Anterior cingulate cortex (tissue), 58 donors: ENCODE measurements around the gene CTDSPL.
"Not testable (repeated sequence)": the region's sequence is repeated elsewhere in the genome, so short reads cannot be mapped to it uniquely, and the experiment has no call there.

Experiments used
- DNase-seq, 58 donors: peaks; one replicate each; lab custom pipeline; 2025; lab: John Stamatoyannopoulos, UW

Gene CTDSPL

DNA sequence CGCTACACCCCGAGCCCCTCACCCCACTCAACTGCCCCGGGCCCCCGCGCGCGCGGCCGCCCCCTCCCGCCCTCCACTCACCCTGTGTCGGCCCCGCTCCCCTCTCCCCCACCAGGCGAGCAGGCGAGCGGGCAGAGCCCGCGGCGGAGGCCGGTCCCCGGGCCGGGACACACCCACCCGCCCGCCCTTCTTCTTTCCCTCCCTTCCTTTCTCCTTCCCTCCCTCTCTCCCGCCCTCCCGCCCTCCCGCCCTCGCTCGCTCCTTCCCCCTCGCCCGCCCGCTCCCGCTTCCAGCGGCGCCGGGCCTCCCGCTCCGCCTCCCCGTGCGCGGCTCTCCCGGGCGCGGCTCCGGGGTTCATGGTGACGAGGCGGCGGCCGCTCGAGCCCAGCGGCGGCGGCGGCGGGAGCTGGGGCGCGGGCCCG, at the start of gene CTDSPL:
Gene CTDSPL (plus strand): TSS at position 261 of the 422 bp plus-strand sequence. CDS start 320 bp downstream, outside the sequence.
- DNase-seq = peak in 37 of 58 donors; percentile 4 to 64 (median 46)

DNA sequence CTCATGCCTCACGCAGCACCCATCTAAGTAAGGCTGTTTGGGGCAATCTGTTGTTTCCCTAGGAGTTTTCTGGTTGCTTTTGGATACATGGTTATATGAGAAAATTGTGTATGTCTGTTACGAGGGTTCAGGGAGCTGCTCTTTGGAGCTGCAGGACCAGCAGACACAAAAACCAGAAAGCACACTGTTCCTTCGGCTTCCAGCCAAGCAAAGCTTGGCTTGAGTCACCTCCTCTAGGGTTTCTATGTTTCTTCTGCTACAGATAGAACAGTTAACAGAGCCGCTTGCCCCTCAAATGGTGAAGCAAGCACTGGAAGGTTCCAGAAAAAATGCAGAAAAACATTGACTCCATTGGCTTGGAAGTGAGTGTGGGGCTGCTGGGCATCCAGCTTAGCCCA, 49.2 kb upstream of the CTDSPL start:
- DNase-seq = peak in 6 of 58 donors; percentile 2 to 12 (median 6)

GRCh38 chr3:37813403-37813802, 48.3 kb upstream of the CTDSPL start:
- DNase-seq = no peak

DNA sequence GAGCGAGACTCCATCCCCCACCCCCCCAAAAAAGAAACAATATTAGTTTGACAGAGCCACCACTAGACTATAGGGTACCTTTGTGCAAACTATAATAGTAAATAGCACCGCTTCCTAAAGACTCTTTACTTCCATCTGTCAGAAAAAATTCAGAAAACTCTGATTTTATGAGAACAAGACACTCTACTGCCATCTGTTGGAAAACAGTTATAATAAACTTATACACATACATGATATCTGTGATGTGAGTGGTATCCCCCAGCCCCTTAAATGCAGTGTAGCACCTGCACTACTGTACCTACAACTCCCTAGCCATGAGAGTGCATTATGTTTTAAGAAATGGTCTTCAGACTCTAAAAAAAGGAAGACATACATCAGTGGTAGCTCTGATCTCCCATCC, 47.1 kb upstream of the CTDSPL start:
- no peak for DNase-seq

DNA sequence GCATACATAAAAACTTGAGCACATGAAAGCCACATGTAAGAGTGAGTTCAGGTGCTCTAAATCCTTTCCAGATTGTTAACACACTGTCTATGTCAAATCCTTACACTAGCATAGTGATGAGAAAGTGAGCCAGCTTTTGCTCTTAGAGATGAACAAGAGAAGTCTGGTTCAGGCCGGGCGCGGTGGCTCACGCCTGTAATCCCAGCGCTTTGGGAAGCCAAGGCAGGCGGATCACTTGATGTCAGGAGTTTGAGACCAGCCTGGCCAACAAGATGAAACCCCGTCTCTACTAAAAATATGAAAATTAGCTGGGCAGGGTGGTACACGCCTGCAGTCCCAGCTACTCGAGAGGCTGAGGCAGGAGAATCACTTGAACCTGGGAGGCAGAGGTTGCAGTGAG, 46.5 kb upstream of the CTDSPL start:
- not testable (repeated sequence) for DNase-seq

DNA sequence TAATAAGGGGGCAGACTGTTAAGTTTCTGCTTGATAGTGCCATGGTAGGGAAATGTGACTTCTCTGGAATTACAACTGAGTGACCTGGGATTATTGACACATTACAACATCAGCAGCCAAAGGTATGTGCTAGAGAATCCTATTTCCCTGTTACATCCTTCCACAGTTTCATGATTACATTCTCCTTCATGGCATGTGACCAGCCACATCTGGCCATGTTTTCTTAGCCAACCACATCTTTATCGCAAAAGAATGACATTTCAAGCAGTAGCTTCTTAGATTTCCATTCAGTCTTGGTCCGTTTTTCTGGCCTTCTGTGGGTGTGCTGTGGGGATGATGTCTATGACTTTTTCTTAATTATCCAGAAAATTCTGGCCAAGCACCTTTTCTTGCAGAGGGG, 45.4 kb upstream of the CTDSPL start:
- DNase-seq = no peak

- DNase-seq = no peak
These were observed 42.1 kb upstream of the CTDSPL start for GRCh38 chr3:37819591-37819990.

DNA sequence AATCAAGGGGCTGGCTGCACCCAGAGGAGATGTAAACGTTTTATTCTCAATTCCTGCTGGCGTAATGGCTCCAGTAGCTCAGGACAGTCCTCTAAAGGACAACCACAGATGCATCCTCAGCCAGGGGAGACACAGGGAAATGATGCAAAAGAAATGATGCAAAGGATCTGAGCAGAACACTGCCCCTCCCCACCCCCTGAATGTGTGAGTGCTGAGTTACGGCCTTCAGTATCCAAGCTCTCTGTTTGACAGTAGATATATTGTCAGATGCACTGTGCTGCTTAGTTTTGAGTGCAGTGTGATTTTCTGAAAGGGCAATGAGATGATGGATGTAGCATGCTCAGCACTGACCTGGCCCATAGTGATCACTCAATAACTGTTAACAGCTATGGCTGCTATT, 41.4 kb upstream of the CTDSPL start:
- no peak for DNase-seq

DNA sequence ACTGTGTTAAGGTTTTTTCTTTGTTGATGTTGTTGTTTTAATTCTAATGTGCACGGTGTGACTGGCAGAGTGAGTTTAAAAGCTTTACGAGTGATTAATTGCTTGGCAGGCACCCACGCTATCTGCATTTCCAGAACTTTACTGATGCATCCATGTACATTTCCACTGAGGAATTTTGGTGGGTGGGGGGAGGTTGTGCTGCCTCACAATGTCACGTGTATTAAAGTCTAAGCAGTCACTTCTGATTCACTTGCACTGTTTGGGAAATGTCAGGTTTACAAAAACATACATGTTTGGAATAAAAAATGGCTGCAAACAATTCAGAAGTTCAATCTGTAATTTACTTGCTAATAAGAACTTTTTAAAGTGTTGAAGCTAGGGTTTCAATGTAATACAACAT, 38.5 kb upstream of the CTDSPL start:
- no peak for DNase-seq

DNA sequence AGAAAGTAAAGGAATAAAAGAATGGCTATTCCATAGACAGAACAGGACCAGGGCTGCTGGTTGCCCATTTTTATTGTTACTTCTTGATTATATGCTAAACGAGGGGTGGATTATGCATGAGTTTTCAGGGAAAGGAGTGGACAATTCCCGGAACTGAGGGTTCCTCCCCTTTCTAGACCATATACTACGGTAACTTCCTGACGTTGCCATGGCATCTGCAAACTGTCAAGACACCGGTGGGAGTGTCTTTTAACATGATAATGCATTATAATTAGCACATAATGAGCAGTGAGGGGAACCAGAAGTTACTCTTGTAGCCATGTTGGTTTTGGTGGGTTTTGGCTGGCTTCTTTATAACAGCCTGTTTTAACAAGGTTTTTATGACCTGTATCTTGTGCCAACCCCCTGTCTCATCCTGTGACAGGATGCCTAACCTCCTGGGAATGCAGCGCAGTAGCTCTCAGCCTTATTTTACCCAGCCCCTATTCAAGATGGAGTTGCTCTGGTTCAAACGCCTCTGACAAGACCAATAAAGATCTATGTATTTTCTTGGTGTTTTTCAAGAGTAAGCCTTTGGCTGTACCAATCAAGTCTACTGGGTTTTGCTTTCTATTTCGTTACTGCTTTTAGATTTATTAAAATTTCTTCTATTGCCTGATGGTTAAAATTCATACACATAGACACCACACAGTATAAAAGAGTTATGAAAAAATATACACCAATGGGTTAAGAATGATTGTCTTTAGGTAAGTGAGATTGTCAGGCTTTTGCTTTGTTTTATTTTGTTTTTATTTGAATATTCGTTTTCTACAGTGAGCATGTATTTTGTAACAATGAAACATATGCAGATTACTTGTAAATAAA, 37.4 kb upstream of the CTDSPL start:
- DNase-seq = no peak

GRCh38 chr3:37824954-37825328, 36.7 kb upstream of the CTDSPL start:
- DNase-seq = no peak

- DNase-seq = no peak
These were observed 35.8 kb upstream of the CTDSPL start for GRCh38 chr3:37825744-37826400.

- DNase-seq = no peak
These were observed 35.2 kb upstream of the CTDSPL start for GRCh38 chr3:37826502-37826901.

- DNase-seq = no peak
These were observed 34.7 kb upstream of the CTDSPL start for GRCh38 chr3:37826933-37827332.

GRCh38 chr3:37832480-37832879, 29.2 kb upstream of the CTDSPL start:
- DNase-seq = no peak

GRCh38 chr3:37833302-37834186, 28.1 kb upstream of the CTDSPL start:
- no peak for DNase-seq

DNA sequence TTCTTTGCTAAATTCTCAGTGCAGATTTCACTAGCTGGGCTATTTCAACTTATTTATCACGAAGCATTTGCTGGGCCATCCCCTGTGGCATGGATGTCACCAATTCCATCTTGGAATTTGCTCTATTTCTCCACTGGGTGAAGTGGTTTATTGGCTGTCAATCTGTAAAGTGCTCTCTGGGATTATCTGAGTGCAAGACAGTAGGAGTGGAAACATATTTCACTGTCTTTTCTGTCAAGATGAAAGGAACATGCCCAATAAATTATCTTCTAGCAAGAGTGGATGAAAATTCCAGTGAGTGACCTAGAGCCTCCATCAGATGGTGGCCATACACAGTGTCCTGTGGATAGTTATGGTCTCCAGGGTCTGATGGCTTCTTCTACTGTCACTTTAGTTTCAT, 25.1 kb upstream of the CTDSPL start:
- DNase-seq = no peak

DNA sequence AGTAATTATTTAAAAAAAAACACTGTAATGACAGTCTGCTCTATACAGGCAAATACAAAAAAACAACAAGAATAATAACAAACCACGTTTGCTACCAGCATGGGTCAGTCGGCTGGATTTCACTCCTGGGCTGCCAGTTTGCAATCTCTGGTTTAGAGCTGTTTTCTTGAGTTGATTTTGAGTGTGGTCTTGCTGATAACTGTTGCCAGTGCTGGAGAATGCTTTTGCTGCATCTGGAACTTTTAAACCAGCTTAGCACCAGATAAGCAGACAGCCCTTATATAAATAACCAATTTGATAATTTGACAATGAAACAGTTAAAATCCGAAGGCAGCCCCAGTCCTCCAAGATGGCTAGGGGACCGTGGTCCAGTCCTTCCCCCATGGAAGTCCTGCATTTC, 14.0 kb upstream of the CTDSPL start:
- no peak for DNase-seq

DNA sequence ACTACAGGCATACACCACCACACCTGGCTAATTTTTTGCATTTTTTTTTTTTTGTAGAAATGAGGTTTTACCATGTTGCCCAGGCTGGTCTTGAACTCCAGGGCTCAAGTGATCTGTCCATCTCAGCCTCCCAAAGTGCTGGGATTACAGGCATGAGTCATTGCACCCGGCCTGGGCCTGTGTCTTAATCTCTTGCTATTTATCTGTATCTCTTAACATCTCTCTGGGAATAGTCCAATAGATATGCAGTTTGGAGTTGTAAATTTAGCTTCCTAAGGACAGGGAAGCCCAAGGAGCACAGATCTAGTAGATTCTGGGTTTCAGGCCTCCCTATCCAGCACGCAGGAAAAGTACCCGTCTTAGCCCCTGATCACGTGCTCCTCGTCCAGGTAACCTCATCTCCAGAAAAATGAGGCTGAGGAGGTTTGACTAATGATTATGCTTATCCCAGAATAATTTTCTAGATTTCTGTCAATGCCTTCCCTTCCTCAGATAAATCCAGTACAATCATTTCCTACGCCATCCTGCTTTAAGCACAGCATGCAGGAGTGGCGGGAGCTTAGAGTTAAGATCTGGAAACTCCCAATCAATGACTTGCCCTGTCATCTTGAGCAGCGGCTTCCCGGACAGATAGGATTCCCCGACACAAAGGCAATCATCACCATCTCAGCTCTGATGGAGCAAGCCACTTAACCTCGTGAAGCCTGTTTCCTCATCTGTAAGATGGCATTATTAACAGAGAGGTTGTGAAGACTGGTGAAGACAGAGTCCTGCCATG, 12.3 kb upstream of the CTDSPL start:
- no peak for DNase-seq

DNA sequence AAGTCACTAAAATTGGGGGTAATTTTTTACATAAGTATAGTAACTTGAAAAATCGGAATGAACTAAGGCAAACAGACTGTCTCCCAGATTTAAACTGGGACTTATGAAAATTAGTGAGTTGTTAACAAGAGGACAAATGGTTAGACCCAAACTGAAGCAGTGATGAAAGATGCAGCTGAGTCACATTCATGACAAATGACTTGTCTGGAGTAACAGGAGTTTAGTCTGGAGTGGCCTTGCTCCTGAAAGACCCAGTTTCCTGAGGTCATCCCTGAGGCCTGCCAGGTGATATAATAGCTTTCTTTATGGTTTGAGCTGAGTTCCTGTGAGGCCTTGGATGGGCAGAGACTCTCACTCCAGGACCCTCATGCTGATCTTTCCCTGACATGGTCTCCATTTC, 9.6 kb upstream of the CTDSPL start:
- DNase-seq = no peak
